GM21367 (cell line): Measurements from ENCODE around the gene TCP1.
"Not testable (repeated sequence)": the region's sequence is repeated elsewhere in the genome, so short reads cannot be mapped to it uniquely, and the experiment has no call there.

Experiments used
- ATAC-seq: cut with Tn5 transposase; IDR thresholded peaks from one replicate; pipeline ENCODE4 v1.9.1; 2021; ENCODE audit not compliant: unreplicated experiment

Gene TCP1

GRCh38 chr6:159745081-159745480, 44.3 kb downstream of the TCP1 start:
- ATAC-seq: no peak

DNA sequence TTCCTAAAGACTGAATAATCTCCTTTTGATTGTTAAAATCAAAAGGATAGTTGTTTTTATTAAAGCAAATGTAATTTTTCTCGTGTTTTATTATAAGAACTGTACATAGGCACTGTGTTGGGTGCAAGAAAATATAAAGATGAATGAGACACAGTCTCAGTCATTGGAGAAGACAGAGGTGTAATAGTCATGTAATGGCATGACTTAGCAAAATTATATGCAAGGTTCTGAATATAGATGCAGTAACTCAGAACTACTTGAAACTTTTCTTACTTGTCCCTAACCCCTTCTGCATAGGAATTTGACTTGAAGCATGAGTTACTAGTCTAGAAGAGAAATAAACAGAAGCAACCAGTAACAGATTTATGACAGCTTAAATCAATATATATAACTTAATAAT, 47.2 kb downstream of the TCP1 start:
- no peak for ATAC-seq

DNA sequence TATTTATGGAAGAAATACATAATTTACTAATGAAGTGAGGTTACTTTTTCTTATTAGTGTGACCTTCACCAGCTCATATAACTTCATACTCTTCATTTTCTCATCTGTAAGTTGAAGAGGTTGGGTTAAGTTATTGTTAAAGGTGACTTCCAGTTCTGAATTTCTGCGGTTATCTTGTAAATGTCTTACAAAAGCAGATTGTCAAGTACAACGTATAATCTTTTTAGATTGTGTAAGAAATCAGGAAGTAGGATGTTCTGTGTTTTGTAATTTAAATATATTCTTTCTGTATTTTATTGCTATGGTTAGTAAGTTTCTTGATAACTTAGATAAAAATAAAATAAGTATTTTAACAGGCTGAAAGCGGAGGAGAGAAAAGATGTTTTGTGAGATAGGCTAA, 50.1 kb downstream of the TCP1 start:
- ATAC-seq: no peak

GRCh38 chr6:159736908-159737307, 52.5 kb downstream of the TCP1 start:
- ATAC-seq: no peak

- not testable (repeated sequence) for ATAC-seq
Observed at GRCh38 chr6:159733395-159733794, 56.0 kb downstream of the TCP1 start.

GRCh38 chr6:159732550-159732949, 56.9 kb downstream of the TCP1 start:
- not testable (repeated sequence) for ATAC-seq

DNA sequence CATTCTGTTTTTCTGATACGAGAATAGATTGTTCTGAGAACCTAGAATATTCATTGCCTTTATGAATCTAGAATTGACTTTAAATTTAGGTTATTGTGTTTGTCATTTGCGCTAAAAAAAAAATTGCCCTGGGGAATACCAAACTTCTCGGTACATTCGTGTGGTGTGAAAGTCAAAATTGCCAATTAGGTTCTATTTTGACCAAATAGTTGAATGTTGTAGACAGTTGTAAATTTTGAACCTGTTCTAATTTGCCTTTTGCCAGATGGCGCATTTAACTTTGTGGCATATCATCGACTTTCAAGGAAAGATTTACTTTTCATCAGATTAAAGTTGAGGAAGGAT, 59.1 kb downstream of the TCP1 start:
- no peak for ATAC-seq

DNA sequence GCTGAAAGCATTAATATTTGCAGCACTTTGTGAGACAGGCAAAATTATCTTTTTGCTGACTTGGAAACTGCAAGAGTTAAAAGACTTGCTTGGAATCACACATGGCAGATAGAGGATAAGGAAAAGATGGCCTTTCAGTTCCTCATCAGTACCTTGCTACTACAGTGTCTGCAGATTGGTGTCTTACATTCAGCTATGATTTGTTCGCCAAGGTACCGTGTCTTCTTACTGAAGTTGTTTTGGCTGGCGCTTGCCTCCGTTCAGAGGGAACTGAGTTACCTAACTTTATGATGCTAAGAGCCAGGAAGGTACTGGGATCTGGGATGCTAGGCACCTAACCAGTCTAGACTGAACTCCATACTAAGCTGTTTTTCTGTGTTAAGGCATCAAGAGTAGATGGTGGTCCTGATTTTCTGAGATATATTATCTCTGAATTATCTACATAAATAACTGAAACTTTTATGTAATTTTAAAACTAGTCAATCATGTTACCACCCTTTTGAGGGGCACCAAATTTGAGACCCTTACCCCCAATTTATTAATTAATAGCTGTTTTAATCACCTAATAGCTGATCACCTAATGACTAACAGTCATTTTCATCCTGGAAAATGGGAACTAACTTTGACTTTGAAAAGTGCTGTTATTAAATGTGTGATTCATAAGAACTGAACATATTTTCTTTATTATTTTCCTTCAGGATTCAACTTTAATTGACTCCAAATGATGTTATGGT, 59.6 kb downstream of the TCP1 start:
- ATAC-seq: peak; percentile 23

- no peak for ATAC-seq
Observed at GRCh38 chr6:159728531-159728964, 60.9 kb downstream of the TCP1 start.
